PC-3 (cell line): ENCODE measurements around the gene SLC52A1. TPM values are rescaled to one million over a fixed set of nuclear protein-coding genes. Genes with fewer than 3 reads are reported as not detected.

Source experiments
- ATAC-seq: fragments of 200-7000 bp; cut with Tn5 transposase; 2 replicates; pipeline ENCODE4 v1.9.1; 2020; ENCODE audit warnings: mild to moderate bottlenecking, moderate library complexity
- BruUV-seq: library from RNA; stranded (reverse); fragments of 400-500 nt; replicated peaks from 2 replicates; lab custom pipeline; 2021; lab: Mats Ljungman, UMichigan
- CTCF ChIA-PET: fragments of 300-600 bp; sonication (Branson Sonifier 250); formaldehyde crosslinking; loops from one replicate; lab custom pipeline; 2022; ENCODE audit warnings: antibody characterized with exemption; lab: Charles Lee
- POLR2A ChIA-PET: fragments of 300-600 bp; sonication (Branson Sonifier 250); formaldehyde crosslinking; loops from one replicate; lab custom pipeline; 2022; ENCODE audit warnings: antibody characterized with exemption; ENCODE audit not compliant: unreplicated experiment; lab: Charles Lee
- DNase-seq: peaks from one replicate; pipeline ENCODE4 v3.0.0-alpha.2; 2015
- H2AFZ ChIP-seq: fragments of 300-600 bp; sonication (generic); 2 replicates; pipeline ENCODE4 v1.6.0; 2016; ENCODE audit warnings: antibody characterized with exemption, low read length
- H3F3A ChIP-seq: fragments of 300-600 bp; sonication (generic); one replicate; pipeline ENCODE4 v1.6.0; 2017; ENCODE audit warnings: antibody characterized with exemption, low read length, control low read depth, mild to moderate bottlenecking; ENCODE audit not compliant: unreplicated experiment
- H3K27ac ChIP-seq: fragments of 300-600 bp; sonication (generic); 2 replicates; pipeline ENCODE4 v1.5.1; 2016; ENCODE audit warnings: mild to moderate bottlenecking, low read length
- H3K27me3 ChIP-seq: fragments of 300-600 bp; sonication (generic); 2 replicates; pipeline ENCODE4 v1.6.1; 2016; ENCODE audit warnings: low read length, mixed read lengths
- H3K36me3 ChIP-seq: fragments of 300-600 bp; sonication (generic); 2 replicates; pipeline ENCODE4 v1.6.1; 2016; ENCODE audit warnings: low read depth, mixed run types, low read length, mixed read lengths
- H3K4me1 ChIP-seq: fragments of 300-600 bp; sonication (generic); 2 replicates; pipeline ENCODE4 v1.5.1; 2016; ENCODE audit warnings: low read length; ENCODE audit not compliant: insufficient read depth
- H3K4me2 ChIP-seq: fragments of 300-600 bp; sonication (generic); 2 replicates; pipeline ENCODE4 v1.6.0; 2016; ENCODE audit warnings: low read length
- H3K4me3 ChIP-seq: fragments of 300-600 bp; sonication (generic); 2 replicates; pipeline ENCODE4 v1.5.1; 2016; ENCODE audit warnings: mild to moderate bottlenecking, low read length, mixed read lengths
- H3K79me2 ChIP-seq: fragments of 300-600 bp; sonication (generic); 2 replicates; pipeline ENCODE4 v1.6.1; 2017; ENCODE audit warnings: low read length, mixed read lengths
- H3K9ac ChIP-seq: fragments of 300-600 bp; sonication (generic); 2 replicates; pipeline ENCODE4 v1.6.0; 2016; ENCODE audit warnings: mild to moderate bottlenecking, low read length
- H3K9me2 ChIP-seq: fragments of 300-600 bp; sonication (generic); replicated peaks from 2 replicates; pipeline ENCODE4 v1.6.1; 2016; ENCODE audit warnings: mixed run types, low read length, mixed read lengths
- H3K9me3 ChIP-seq: fragments of 300-600 bp; sonication (generic); 2 replicates; pipeline ENCODE4 v1.6.1; 2016; ENCODE audit warnings: low read length, mixed read lengths
- H4K20me1 ChIP-seq: fragments of 300-600 bp; sonication (generic); 2 replicates; pipeline ENCODE4 v1.6.1; 2016; ENCODE audit warnings: low read length, mixed read lengths
- CTCF ChIP-seq: fragments of 300-600 bp; sonication (generic); conservative IDR thresholded peaks from 2 replicates; pipeline ENCODE4 v1.5.1; 2017; ENCODE audit warnings: antibody characterized with exemption, low read depth, mild to moderate bottlenecking, low read length
- EZH2 ChIP-seq: fragments of 300-600 bp; sonication (generic); IDR thresholded peaks from one replicate; pipeline ENCODE4 v1.6.1; 2017; ENCODE audit warnings: antibody characterized with exemption, mild to moderate bottlenecking, low read length; ENCODE audit not compliant: unreplicated experiment
- EZH2phosphoT487 ChIP-seq: fragments of 300-600 bp; sonication (generic); IDR thresholded peaks from 2 replicates; pipeline ENCODE4 v1.6.1; 2018; ENCODE audit warnings: mild to moderate bottlenecking, antibody characterized with exemption, low read length, borderline replicate concordance
- intact Hi-C: fragments of 100-400 bp; cut with micrococcal nuclease; formaldehyde crosslinking; loops from 2 replicates; pipeline ENCODE4 v1.9.0; 2023
- total RNA-seq: library from RNA; depleted of rRNA; stranded (reverse); fragments of >200 nt; gene quantifications from 2 replicates; pipeline ENCODE4 v1.2.3, GENCODE V29; 2014

The SLC52A1 gene
- total RNA-seq, 1 experiment from 2014 or later = not detected

- Histone ChIP-seq H3K27ac (no peak overlapping the region), H3K79me2 (peaks cover 27% of the 10 kb centered on the region), H3K27me3 (no peaks in the 10 kb centered on the region), H3F3A (no peaks in the 10 kb centered on the region), H3K4me2 (peak overlapping the region; percentile 97), H2AFZ (peak overlapping the region; percentile 75; the same call in 1 of the 2 replicates), H3K9ac (peak overlapping the region; percentile 71), H3K4me1 (0 out of 2 replicates have a peak, but pooled peaks cover 9% of the 10 kb centered on the region), H3K9me2 (no peaks in the 10 kb centered on the region), H4K20me1 (no peaks in the 10 kb centered on the region), H3K36me3 (peaks cover 1% of the 10 kb centered on the region), H3K4me3 (peak overlapping the region; percentile 79), H3K9me3 (no peaks in the 10 kb centered on the region)
- no TSS peak for BruUV-seq
- no peak for TF ChIP-seq CTCF
- no peak for TF ChIP-seq EZH2phosphoT487
- no peak for TF ChIP-seq EZH2
- ChIA-PET CTCF (interaction anchor here (0.6 kb wide), 1 partner anchor 14 kb away, joined by 3 read pairs; no protein-coding TSS in a partner anchor), POLR2A (no interaction called here)
- peak; percentile 2 for DNase-seq
- intact Hi-C loops = no loop called here
- ATAC-seq = peak; percentile 19; the same call in 1 of the 2 replicates
These were observed 36.3 kb downstream of the SLC52A1 start for GRCh38 chr17:4998732-4999429.

- ChIA-PET POLR2A (no interaction called here), CTCF (interaction anchor here (0.6 kb wide), 1 partner anchor 13 kb away, joined by 3 read pairs; no protein-coding TSS in a partner anchor)
- DNase-seq (no peak), ATAC-seq (peak; percentile 16)
- Histone ChIP-seq H3K36me3 (no peaks in the 10 kb centered on the region; the same call in none of the 2 replicates), H3K79me2 (peaks cover 27% of the 10 kb centered on the region), H2AFZ (peak overlapping the region; percentile 75), H3K4me2 (peak overlapping the region; percentile 97), H4K20me1 (no peaks in the 10 kb centered on the region), H3K27me3 (no peaks in the 10 kb centered on the region), H3K9me3 (no peaks in the 10 kb centered on the region), H3K4me3 (peak overlapping the region; percentile 79), H3K27ac (no peak overlapping the region), H3K9ac (peak overlapping the region; percentile 71), H3K9me2 (no peaks in the 10 kb centered on the region), H3F3A (no peaks in the 10 kb centered on the region), H3K4me1 (0 out of 2 replicates have a peak, but pooled peaks cover 9% of the 10 kb centered on the region)
- intact Hi-C loops = no loop called here
- no TSS peak for BruUV-seq
- TF ChIP-seq EZH2phosphoT487 = no peak
- TF ChIP-seq CTCF = no peak
- no peak for TF ChIP-seq EZH2
These were observed 37.0 kb downstream of the SLC52A1 start for GRCh38 chr17:4998027-4998731.
